GM12878 (cell line): ENCODE data around the gene HIC1. TPM values are rescaled to one million over a fixed set of nuclear protein-coding genes. Genes with fewer than 3 reads are reported as not detected.

ENCODE experiments used
- ATAC-seq: fragments of 200-7000 bp; cut with Tn5 transposase; 3 replicates; pipeline ENCODE4 v1.9.1; 2020; ENCODE audit warnings: mild to moderate bottlenecking, moderate library complexity
- BruUV-seq: library from RNA; stranded (reverse); fragments of 400-500 nt; replicated peaks from 2 replicates; lab custom pipeline; 2021; lab: Mats Ljungman, UMichigan
- CTCF ChIA-PET: fragments of 300-600 bp; sonication (Branson Sonifier 250); formaldehyde crosslinking; extraction: SDS; loops from one replicate; lab custom pipeline; 2021; ENCODE audit warnings: inconsistent platforms; lab: Yijun Ruan, JAX
- POLR2A ChIA-PET: fragments of 350-600 bp; formaldehyde crosslinking; extraction: SDS; loops from one replicate; lab custom pipeline; 2021; ENCODE audit warnings: inconsistent platforms; lab: Charles Lee
- RAD21 ChIA-PET: fragments of 300-600 bp; sonication (Branson Sonifier 250); formaldehyde crosslinking; loops from one replicate; lab custom pipeline; 2023; ENCODE audit warnings: antibody characterized with exemption; ENCODE audit not compliant: unreplicated experiment; lab: Charles Lee
- SMC1A ChIA-PET: fragments of 300-600 bp; sonication (Branson Sonifier 250); formaldehyde crosslinking; loops from one replicate; lab custom pipeline; 2023; ENCODE audit not compliant: unreplicated experiment, uncharacterized antibody; lab: Charles Lee
- DNase-seq: peaks from one replicate; pipeline ENCODE4 v3.0.0-alpha.2; 2011; ENCODE audit warnings: low read depth, low spot score
- FAIRE-seq: peaks from 3 replicates; lab custom pipeline; 2011; peaks lifted over from hg19 to GRCh38; lab: Jason Lieb, UNC
- H2AFZ ChIP-seq: 2 replicates; pipeline ENCODE4 v1.6.0; 2011; ENCODE audit warnings: low read depth, low read length, control low read depth; ENCODE audit not compliant: control insufficient read depth
- H3K27ac ChIP-seq: 2 replicates; pipeline ENCODE4 v1.5.1; 2011; ENCODE audit warnings: control low read depth; ENCODE audit not compliant: control insufficient read depth, insufficient read depth
- H3K27me3 ChIP-seq, 2 experiments: replicated peaks in 1 of 2; 2 replicates each; pipeline versions ENCODE4 v1.6.0 to v1.6.1; 2011; ENCODE audit warnings: low read length in 1 of 2; ENCODE audit not compliant: control insufficient read depth in 2 of 2, insufficient read depth in 2 of 2
- H3K36me3 ChIP-seq, 2 experiments: 2 replicates each; pipeline ENCODE4 v1.5.1; 2011; ENCODE audit warnings: low read length in 1 of 2; ENCODE audit not compliant: control insufficient read depth in 2 of 2, insufficient read depth in 2 of 2
- H3K4me1 ChIP-seq: 2 replicates; pipeline ENCODE4 v1.6.1; 2011; ENCODE audit warnings: mild to moderate bottlenecking, low read length, moderate library complexity, mixed read lengths; ENCODE audit not compliant: control insufficient read depth, insufficient read depth
- H3K4me2 ChIP-seq: 2 replicates; pipeline ENCODE4 v1.6.0; 2011; ENCODE audit warnings: control low read depth; ENCODE audit not compliant: control insufficient read depth, insufficient read depth
- H3K4me3 ChIP-seq: fragments of 200-600 bp; sonication (generic); 2 replicates; pipeline ENCODE4 v1.5.1; 2016
- H3K79me2 ChIP-seq: 2 replicates; pipeline ENCODE4 v1.6.0; 2011; ENCODE audit warnings: low read length; ENCODE audit not compliant: control insufficient read depth, insufficient read depth
- H3K9ac ChIP-seq: 2 replicates; pipeline ENCODE4 v1.8.0; 2011; ENCODE audit warnings: low read length, control low read depth, mixed read lengths; ENCODE audit not compliant: control insufficient read depth, insufficient read depth
- H3K9me3 ChIP-seq: replicated peaks from 3 replicates; pipeline ENCODE4 v1.5.1; 2011; ENCODE audit warnings: mild to moderate bottlenecking, low read length; ENCODE audit not compliant: control insufficient read depth, insufficient read depth
- H4K20me1 ChIP-seq: 2 replicates; pipeline ENCODE4 v1.6.0; 2011; ENCODE audit not compliant: control insufficient read depth, insufficient read depth
- EGR1 ChIP-seq, 2 experiments: IDR thresholded peaks; 1 replicate in 1 of 2; 2 replicates in 1 of 2; pipeline ENCODE4 v1.6.1; 2011 to 2012; ENCODE audit warnings: low read depth in 2 of 2, low read length in 2 of 2, borderline replicate concordance in 1 of 2, mild to moderate bottlenecking in 1 of 2, moderate library complexity in 1 of 2
- EP300 ChIP-seq, 2 experiments: fragments of 150-350 bp in 1 of 2; IDR thresholded peaks; 2 replicates each; pipeline ENCODE4 v1.6.1; 2011 to 2012; ENCODE audit warnings: low read depth in 2 of 2, low read length in 2 of 2, borderline replicate concordance in 1 of 2, improper control_type of control experiment in 1 of 2, inconsistent platforms in 1 of 2; ENCODE audit not compliant: control insufficient read depth in 1 of 2
- NFYB ChIP-seq: IDR thresholded peaks from 2 replicates; pipeline ENCODE4 v1.6.1; 2011; ENCODE audit warnings: low read depth, mild to moderate bottlenecking, low read length, improper control_type of control experiment, moderate library complexity; ENCODE audit not compliant: insufficient read depth
- RELA ChIP-seq: fragments of 450-650 bp; IDR thresholded peaks from 2 replicates; pipeline ENCODE4 v1.8.0; 2014; ENCODE audit warnings: borderline replicate concordance; ENCODE audit not compliant: partially characterized antibody
- WGBS: methylation state at CpG from one replicate; pipeline ENCODE4 v1.1.6; 2016; ENCODE audit warnings: low lambda C conversion rate; ENCODE audit not compliant: insufficient replicate concordance, insufficient coverage; ENCODE audit errors: missing lambda C conversion rate; 5-methylcytosine and 5-hydroxymethylcytosine counted together
- in situ Hi-C: fragments of 300-500 bp; cut with MboI; formaldehyde crosslinking; loops from 9 replicates; pipeline ENCODE4 v1.14.3; 2018; ENCODE audit warnings: mixed read lengths
- intact Hi-C: fragments of 100-400 bp; cut with micrococcal nuclease; formaldehyde crosslinking; loops from one replicate; pipeline ENCODE4 v1.14.2; 2022; ENCODE audit not compliant: unreplicated experiment
- polyA plus RNA-seq, 11 experiments: library from polyadenylated mRNA; depleted of rRNA in 4 of 11; unstranded in 6 of 11; stranded (reverse) in 5 of 11; fragments of >200 nt; fragmentation: Nextera tagmentation in 4 of 11; fragmentation: Illumina TruSeq in 1 of 11; extraction: Ambion mirVana in 4 of 11; extraction: Trizol in 1 of 11; gene quantifications; 1 replicate in 1 of 11; 2 replicates in 10 of 11; pipeline versions ENCODE4 v1.2.1 to v1.2.3, GENCODE V29; 2011 to 2016; ENCODE audit warnings: inconsistent platforms in 2 of 11, missing spikeins in 2 of 11, low read depth in 1 of 11
- total RNA-seq, 4 experiments: library from RNA; depleted of rRNA in 3 of 4; stranded (reverse); fragments of >200 nt in 3 of 4; fragmentation: Illumina TruSeq in 1 of 4; extraction: Trizol in 1 of 4; gene quantifications; 2 replicates each; pipeline versions ENCODE4 v1.2.1 to v1.2.3, GENCODE V29; 2013 to 2021

HIC1 gene
- total and polyA plus RNA-seq, 10 of the 15 experiments (the other 5 are each of a cell fraction or from before 2014, with no cell fraction given), result 0.11 to 61.1 (median 4.9) TPM

DNA sequence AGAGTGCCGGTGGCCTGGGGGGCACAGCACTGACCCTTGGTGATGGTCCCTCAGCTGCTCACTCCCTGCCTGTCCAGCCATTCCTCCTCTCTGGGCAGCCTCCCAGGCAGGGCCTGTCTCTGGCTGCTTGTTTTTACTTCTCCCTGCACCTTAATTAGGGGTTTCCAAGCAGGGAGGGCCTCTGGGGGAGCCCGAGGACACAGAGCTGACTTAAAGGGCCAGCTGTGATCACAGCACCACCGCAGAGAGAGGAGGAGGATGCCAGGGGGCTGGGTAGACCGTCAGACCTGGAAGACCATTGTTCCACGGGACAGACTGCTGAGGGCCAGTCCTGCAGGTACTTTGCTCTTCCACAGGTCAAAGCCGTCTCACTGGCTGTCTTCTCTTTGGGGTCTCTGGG lies 26.2 kb upstream of the HIC1 start:
- no peak overlapping the region for H3K4me2 ChIP-seq
- intact Hi-C loops, result no loop called here
- H3K9me3 ChIP-seq, result no peaks in the 10 kb centered on the region
- 19% methylated on average over 6 of the region's 6 CpGs for WGBS
- SMC1A ChIA-PET, result interaction anchor here (0.8 to 2.9 kb wide), 3 partner anchors 147 to 355 kb away, joined by 3 to 6 read pairs (median 4); no protein-coding TSS in a partner anchor
- in situ Hi-C loops, result no loop called here
- no peak overlapping the region for H3K4me3 ChIP-seq
- CTCF ChIA-PET, result interaction anchor here (0.8 to 1.7 kb wide), 6 partner anchors 8 to 307 kb away, joined by 3 to 5 read pairs (median 3); no protein-coding TSS in a partner anchor
- peaks cover 9% of the 10 kb centered on the region for H3K4me1 ChIP-seq
- POLR2A ChIA-PET, result interaction anchor here (1.0 to 1.4 kb wide), 2 partner anchors 308 to 312 kb away, joined by 3 to 4 read pairs; partner anchors contain the start of gene TSR1
- TF ChIP-seq EP300 (IDR thresholded peaks at IDR 0.05; ENCODE audit: borderline replicate concordance in 1 of 2, control insufficient read depth in 1 of 2, low read depth in 2 of 2, low read length in 2 of 2) (no peak), NFYB (no peak), RELA (no peak), EGR1 (IDR thresholded peaks at IDR 0.05; ENCODE audit: borderline replicate concordance in 1 of 2, low read depth in 2 of 2, low read length in 2 of 2) (no peak)
- no peak overlapping the region for H3K9ac ChIP-seq
- H3K36me3 ChIP-seq, result no peaks in the 10 kb centered on the region
- no TSS peak for BruUV-seq
- H4K20me1 ChIP-seq, result no peaks in the 10 kb centered on the region
- RAD21 ChIA-PET, result interaction anchor here (0.7 to 1.1 kb wide), 2 partner anchors 11 to 62 kb away, joined by 3 read pairs; no protein-coding TSS in a partner anchor
- DNase-seq (no peak), ATAC-seq (no peak), FAIRE-seq (no peak)
- no peak overlapping the region for H3K27ac ChIP-seq
- H3K79me2 ChIP-seq, result peaks cover 10% of the 10 kb centered on the region
- no peak overlapping the region for H2AFZ ChIP-seq
- H3K27me3 ChIP-seq, result peaks cover 9 to 12% of the 10 kb centered on the region in 2 experiments
